Astrocyte of the cerebellum (primary cell): Measurements from ENCODE around the gene RACK1.

Experiments used
- DNase-seq: peaks from one replicate; pipeline ENCODE4 v3.0.0-alpha.2; 2011; ENCODE audit warnings: low read depth
- H3K4me3 ChIP-seq: 2 replicates; pipeline ENCODE4 v1.5.1; 2011; ENCODE audit warnings: mild to moderate bottlenecking, low read depth, low read length, moderate library complexity
- CTCF ChIP-seq: IDR thresholded peaks from 2 replicates; pipeline ENCODE4 v1.5.1; 2012; ENCODE audit warnings: low read length, low read depth, moderate library complexity, mild to moderate bottlenecking; ENCODE audit errors: missing control alignments
- in situ Hi-C: cut with HindIII; loops from 2 replicates; pipeline ENCODE4 v1.10.0; 2017; ENCODE audit warnings: low sequenced_read_pairs

Gene RACK1

DNA sequence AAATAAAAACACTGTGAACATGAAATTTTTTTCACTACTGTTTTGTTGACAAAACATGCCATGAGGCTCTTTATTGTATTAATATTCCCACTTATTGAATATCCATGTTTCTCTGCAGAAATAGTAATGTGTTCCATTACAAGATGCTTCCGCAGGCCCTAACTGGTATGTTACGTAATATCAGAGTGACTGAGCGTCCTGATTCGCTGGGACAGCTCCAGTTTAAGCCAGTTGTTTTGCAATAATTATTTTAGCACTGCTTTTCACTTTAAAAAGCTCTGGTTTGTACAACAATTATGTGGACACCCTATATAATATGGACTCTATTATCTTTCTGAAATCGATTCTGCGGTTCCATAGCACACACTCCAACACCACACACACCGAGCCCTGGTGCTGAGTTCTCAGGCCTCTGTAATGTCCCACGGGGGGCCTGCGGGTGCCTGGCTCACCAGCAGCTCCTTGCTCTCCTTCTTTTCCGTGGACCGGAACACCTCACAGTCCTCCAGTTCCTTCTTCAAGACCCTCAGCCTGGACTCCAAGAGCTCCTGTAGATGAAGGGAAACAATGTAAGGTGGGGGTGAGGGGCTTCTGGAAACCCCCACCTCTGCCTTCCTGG is 40.5 kb downstream of the RACK1 start:
- no peak for DNase-seq
- in situ Hi-C loops, result no loop called here
- no peak for TF ChIP-seq CTCF
- no peak overlapping the region for H3K4me3 ChIP-seq

DNA sequence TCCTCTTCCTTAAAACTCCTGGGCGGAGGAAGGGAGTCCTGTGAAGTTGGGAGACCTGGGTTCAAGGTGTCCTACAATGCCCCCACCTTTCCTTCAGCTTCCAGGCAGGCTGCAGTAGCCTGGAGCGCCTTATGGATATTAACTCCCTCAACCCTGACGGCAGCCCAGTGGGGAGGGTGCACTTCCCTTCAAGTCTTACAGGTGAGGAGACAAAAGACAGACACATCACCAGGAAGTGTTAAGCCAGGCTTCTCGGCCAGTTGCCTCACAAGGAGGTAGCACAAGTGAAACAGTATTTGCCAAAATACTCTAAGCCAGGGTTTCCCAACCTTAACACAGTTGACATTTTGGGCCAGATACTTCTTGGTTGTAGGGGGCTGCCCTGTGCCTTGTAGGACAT is 42.9 kb downstream of the RACK1 start:
- no peak overlapping the region for H3K4me3 ChIP-seq
- in situ Hi-C loops, result no loop called here
- TF ChIP-seq CTCF, result no peak
- DNase-seq, result no peak

GRCh38 chr5:181199881-181200638 is 43.6 kb downstream of the RACK1 start:
- TF ChIP-seq CTCF, result no peak
- DNase-seq, result no peak
- in situ Hi-C loops, result loop anchor here (5.0 to 10.0 kb wide), 2 partner anchors 47 to 415 kb away; no protein-coding TSS in a partner anchor
- H3K4me3 ChIP-seq, result no peak overlapping the region

- DNase-seq, result no peak
- no peak for TF ChIP-seq CTCF
- H3K4me3 ChIP-seq, result no peak overlapping the region
- in situ Hi-C loops, result loop anchor here (5.0 to 10.0 kb wide), 2 partner anchors 48 to 414 kb away; no protein-coding TSS in a partner anchor
These were observed 44.7 kb downstream of the RACK1 start for GRCh38 chr5:181198905-181199519.

DNA sequence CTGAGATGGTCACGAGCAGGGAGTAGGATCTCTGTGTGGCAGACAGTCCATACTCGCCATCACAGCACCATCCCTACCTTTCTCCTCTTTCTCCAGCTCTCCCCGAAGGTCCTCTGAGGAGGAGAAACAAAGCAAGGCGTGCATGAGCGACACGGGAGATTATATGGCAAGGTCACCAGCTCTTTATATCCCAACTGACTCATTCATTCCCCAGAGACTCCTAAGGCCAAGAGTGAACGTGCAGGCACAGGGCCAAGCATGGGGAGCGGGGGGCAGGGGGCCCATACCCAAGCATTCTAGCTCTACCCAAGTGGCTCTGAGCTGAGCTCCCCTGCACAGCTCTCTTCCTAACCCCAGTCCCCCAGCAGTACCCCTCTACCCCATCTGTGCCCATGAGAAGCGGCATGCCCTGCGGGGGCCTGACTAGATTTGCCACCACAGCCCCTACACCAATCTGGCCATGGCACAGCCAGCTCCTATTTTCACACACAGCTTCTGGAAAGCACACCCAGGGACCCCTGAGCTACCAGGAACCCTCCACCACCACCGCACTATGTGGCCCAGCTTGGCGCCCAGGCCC is 45.5 kb downstream of the RACK1 start:
- no peak overlapping the region for H3K4me3 ChIP-seq
- no peak for TF ChIP-seq CTCF
- no peak for DNase-seq
- in situ Hi-C loops, result loop anchor here (5.0 to 10.0 kb wide), 2 partner anchors 49 to 413 kb away; no protein-coding TSS in a partner anchor

GRCh38 chr5:181197326-181197951 is 46.3 kb downstream of the RACK1 start:
- no peak overlapping the region for H3K4me3 ChIP-seq
- DNase-seq, result no peak
- in situ Hi-C loops, result loop anchor here (5.0 to 10.0 kb wide), 2 partner anchors 50 to 413 kb away; no protein-coding TSS in a partner anchor
- TF ChIP-seq CTCF, result no peak
